ENCODE data around the gene EVA1A. TPM values are rescaled to one million over a fixed set of nuclear protein-coding genes. Genes with fewer than 3 reads are reported as not detected.

Gene EVA1A
- total and polyA plus RNA-seq, 2 donors (not counting 1 experiment from before 2014, with no cell fraction given), result 22.8 to 31.7 TPM

DNA sequence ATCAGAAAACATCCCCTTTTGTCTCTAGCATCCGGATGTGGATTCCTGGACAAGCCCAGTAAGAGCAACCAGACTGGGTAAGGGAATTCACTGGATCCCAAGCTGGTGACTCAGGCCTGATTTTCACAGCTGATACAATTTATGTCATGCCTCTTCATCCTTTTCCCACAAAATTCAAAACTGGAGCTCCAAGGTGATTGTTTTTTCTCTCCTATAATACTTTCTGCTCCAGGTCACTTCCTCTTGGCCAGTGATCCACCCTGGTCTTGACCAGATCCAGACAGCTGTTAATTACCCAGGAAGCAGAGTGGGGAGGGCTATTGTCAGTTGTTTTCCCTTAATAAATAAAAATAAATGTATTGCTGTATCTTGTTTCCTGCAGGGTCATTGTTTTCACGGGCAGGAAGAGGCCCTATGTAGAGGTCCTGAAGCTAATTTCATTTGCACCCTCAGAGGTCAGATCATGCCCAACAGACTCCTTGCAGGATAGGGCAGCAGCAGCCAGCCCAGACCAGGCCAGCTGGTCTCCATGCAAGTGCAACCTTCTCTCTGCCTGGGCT is 57.6 kb downstream of the EVA1A start:
- no peak overlapping the region for H3K4me2 ChIP-seq (ENCODE audit: extremely low read depth, insufficient read depth, low read length)
- peak; percentile 21 to 97 for DNase-seq (ENCODE audit: low read depth in 2 of 2)
- peaks cover 11% of the 10 kb centered on the region for H3K79me2 ChIP-seq (ENCODE audit: control insufficient read depth, insufficient read depth, low read length)
- no peak overlapping the region for H2AFZ ChIP-seq (ENCODE audit: low read length)
- no peaks in the 10 kb centered on the region for H3K36me3 ChIP-seq (ENCODE audit: control insufficient read depth, insufficient read depth, low read length)
- TF ChIP-seq, protein P1, sequence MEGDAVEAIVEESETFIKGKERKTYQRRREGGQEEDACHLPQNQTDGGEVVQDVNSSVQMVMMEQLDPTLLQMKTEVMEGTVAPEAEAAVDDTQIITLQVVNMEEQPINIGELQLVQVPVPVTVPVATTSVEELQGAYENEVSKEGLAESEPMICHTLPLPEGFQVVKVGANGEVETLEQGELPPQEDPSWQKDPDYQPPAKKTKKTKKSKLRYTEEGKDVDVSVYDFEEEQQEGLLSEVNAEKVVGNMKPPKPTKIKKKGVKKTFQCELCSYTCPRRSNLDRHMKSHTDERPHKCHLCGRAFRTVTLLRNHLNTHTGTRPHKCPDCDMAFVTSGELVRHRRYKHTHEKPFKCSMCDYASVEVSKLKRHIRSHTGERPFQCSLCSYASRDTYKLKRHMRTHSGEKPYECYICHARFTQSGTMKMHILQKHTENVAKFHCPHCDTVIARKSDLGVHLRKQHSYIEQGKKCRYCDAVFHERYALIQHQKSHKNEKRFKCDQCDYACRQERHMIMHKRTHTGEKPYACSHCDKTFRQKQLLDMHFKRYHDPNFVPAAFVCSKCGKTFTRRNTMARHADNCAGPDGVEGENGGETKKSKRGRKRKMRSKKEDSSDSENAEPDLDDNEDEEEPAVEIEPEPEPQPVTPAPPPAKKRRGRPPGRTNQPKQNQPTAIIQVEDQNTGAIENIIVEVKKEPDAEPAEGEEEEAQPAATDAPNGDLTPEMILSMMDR (conservative IDR thresholded peaks at IDR 0.05 in 1 of 2, IDR thresholded peaks at IDR 0.05 in 1 of 2; ENCODE audit: low read depth in 1 of 2, low read length in 2 of 2), result no peak
- no peak for TF ChIP-seq EZH2 (IDR thresholded peaks at IDR 0.05; ENCODE audit: low read length, missing control alignments)
- H3K9ac ChIP-seq (ENCODE audit: insufficient read depth, low read length), result no peak overlapping the region
- peak overlapping the region; percentile 23 for H3K27ac ChIP-seq (ENCODE audit: insufficient read depth, low read length)
- no peak overlapping the region for H3K4me3 ChIP-seq (replicated peaks in 1 of 4; ENCODE audit: control extremely low read depth in 1 of 4, insufficient read depth in 1 of 4, low read depth in 3 of 4, low read length in 4 of 4)
- H3K4me1 ChIP-seq (ENCODE audit: control insufficient read depth, extremely low read depth, insufficient read depth, low read length), result peaks cover 9% of the 10 kb centered on the region
- H3K27me3 ChIP-seq (ENCODE audit: control insufficient read depth, insufficient read depth, low read length), result no peaks in the 10 kb centered on the region
- no peaks in the 10 kb centered on the region for H4K20me1 ChIP-seq (ENCODE audit: control insufficient read depth, extremely low read depth, insufficient read depth, low read length)
- H3K9me3 ChIP-seq (ENCODE audit: control insufficient read depth, insufficient read depth, low read depth, low read length), result no peaks in the 10 kb centered on the region

- DNase-seq (ENCODE audit: low read depth in 2 of 2), result peak; percentile 36 to 45
- no peaks in the 10 kb centered on the region for H3K27me3 ChIP-seq (ENCODE audit: control insufficient read depth, insufficient read depth, low read length)
- no peak for TF ChIP-seq EZH2 (IDR thresholded peaks at IDR 0.05; ENCODE audit: low read length, missing control alignments)
- TF ChIP-seq, protein P1 (conservative IDR thresholded peaks at IDR 0.05 in 1 of 2, IDR thresholded peaks at IDR 0.05 in 1 of 2; ENCODE audit: low read depth in 1 of 2, low read length in 2 of 2), result no peak
- H3K27ac ChIP-seq (ENCODE audit: insufficient read depth, low read length), result no peak overlapping the region
- H3K9ac ChIP-seq (ENCODE audit: insufficient read depth, low read length), result no peak overlapping the region
- H3K9me3 ChIP-seq (ENCODE audit: control insufficient read depth, insufficient read depth, low read depth, low read length), result no peaks in the 10 kb centered on the region
- H2AFZ ChIP-seq (ENCODE audit: low read length), result no peak overlapping the region
- peaks cover 26% of the 10 kb centered on the region for H3K79me2 ChIP-seq (ENCODE audit: control insufficient read depth, insufficient read depth, low read length)
- no peaks in the 10 kb centered on the region for H3K36me3 ChIP-seq (ENCODE audit: control insufficient read depth, insufficient read depth, low read length)
- no peak overlapping the region for H3K4me3 ChIP-seq (replicated peaks in 1 of 4; ENCODE audit: control extremely low read depth in 1 of 4, insufficient read depth in 1 of 4, low read depth in 3 of 4, low read length in 4 of 4)
- no peak overlapping the region for H3K4me2 ChIP-seq (ENCODE audit: extremely low read depth, insufficient read depth, low read length)
- peaks cover 9% of the 10 kb centered on the region for H3K4me1 ChIP-seq (ENCODE audit: control insufficient read depth, extremely low read depth, insufficient read depth, low read length)
- H4K20me1 ChIP-seq (ENCODE audit: control insufficient read depth, extremely low read depth, insufficient read depth, low read length), result no peaks in the 10 kb centered on the region
Measured at GRCh38 chr2:75500633-75501032, 60.1 kb downstream of the EVA1A start.

DNA sequence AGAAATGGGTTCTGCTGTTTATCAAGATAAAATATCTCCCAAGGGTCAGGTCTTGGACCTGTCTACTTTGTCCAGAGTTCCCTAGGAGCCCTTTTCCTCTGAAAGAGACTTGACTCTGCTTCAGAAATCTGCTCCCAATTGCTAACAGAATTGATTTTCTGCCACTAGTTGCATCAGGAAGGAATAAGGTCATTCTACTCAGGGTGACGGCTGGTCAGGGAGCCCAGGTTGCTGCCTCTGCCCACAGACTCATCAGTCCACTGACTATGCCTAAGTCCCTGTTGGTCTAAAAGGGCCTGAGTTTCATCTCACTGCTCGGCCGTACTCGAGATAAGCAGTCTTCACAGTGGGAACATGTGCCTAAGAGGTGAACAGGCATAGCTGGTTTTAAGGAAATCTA is 61.2 kb downstream of the EVA1A start:
- H3K9me3 ChIP-seq (ENCODE audit: control insufficient read depth, insufficient read depth, low read depth, low read length), result no peaks in the 10 kb centered on the region
- H2AFZ ChIP-seq (ENCODE audit: low read length), result no peak overlapping the region
- H3K27me3 ChIP-seq (ENCODE audit: control insufficient read depth, insufficient read depth, low read length), result no peaks in the 10 kb centered on the region
- H3K4me2 ChIP-seq (ENCODE audit: extremely low read depth, insufficient read depth, low read length), result no peak overlapping the region
- H3K4me1 ChIP-seq (ENCODE audit: control insufficient read depth, extremely low read depth, insufficient read depth, low read length), result peaks cover 9% of the 10 kb centered on the region
- no peak overlapping the region for H3K4me3 ChIP-seq (replicated peaks in 1 of 4; ENCODE audit: control extremely low read depth in 1 of 4, insufficient read depth in 1 of 4, low read depth in 3 of 4, low read length in 4 of 4)
- H3K36me3 ChIP-seq (ENCODE audit: control insufficient read depth, insufficient read depth, low read length), result peaks cover 2% of the 10 kb centered on the region
- H3K9ac ChIP-seq (ENCODE audit: insufficient read depth, low read length), result no peak overlapping the region
- H3K79me2 ChIP-seq (ENCODE audit: control insufficient read depth, insufficient read depth, low read length), result peaks cover 29% of the 10 kb centered on the region
- TF ChIP-seq, protein P1 (conservative IDR thresholded peaks at IDR 0.05 in 1 of 2, IDR thresholded peaks at IDR 0.05 in 1 of 2; ENCODE audit: low read depth in 1 of 2, low read length in 2 of 2), result no peak
- no peak for TF ChIP-seq EZH2 (IDR thresholded peaks at IDR 0.05; ENCODE audit: low read length, missing control alignments)
- H4K20me1 ChIP-seq (ENCODE audit: control insufficient read depth, extremely low read depth, insufficient read depth, low read length), result no peaks in the 10 kb centered on the region
- H3K27ac ChIP-seq (ENCODE audit: insufficient read depth, low read length), result no peak overlapping the region
- DNase-seq (ENCODE audit: low read depth in 2 of 2), result no peak

Measured in fibroblast of lung (primary cell).